Right atrium auricular region (tissue), 2 donors: ENCODE measurements around the gene HDGFL2. TPM values are rescaled to one million over a fixed set of nuclear protein-coding genes. Genes with fewer than 3 reads are reported as not detected.
"Not testable (repeated sequence)": the region's sequence is repeated elsewhere in the genome, so short reads cannot be mapped to it uniquely, and the experiment has no call there.

Source experiments
- DNase-seq: peaks from one replicate; pipeline ENCODE4 v3.0.0-alpha.2; 2019; ENCODE audit warnings: low spot score
- H3K27ac ChIP-seq, 2 donors: fragments of 200-600 bp; sonication (generic); 1 replicate in 1 of 2; 2 replicates in 1 of 2; pipeline ENCODE4 v1.5.1; 2016 to 2019
- H3K27me3 ChIP-seq, 2 donors: fragments of 200-600 bp; sonication (generic); one replicate each; pipeline versions ENCODE4 v1.5.1 to v1.6.0; 2017 to 2019
- H3K36me3 ChIP-seq: fragments of 200-600 bp; sonication (generic); one replicate; pipeline ENCODE4 v1.5.1; 2016
- H3K4me1 ChIP-seq, 2 donors: fragments of 200-600 bp; sonication (generic); one replicate each; pipeline versions ENCODE4 v1.5.1 to v1.6.0; 2017 to 2019
- H3K4me3 ChIP-seq, 2 donors: fragments of 200-600 bp; sonication (generic); 1 replicate in 1 of 2; 2 replicates in 1 of 2; pipeline ENCODE4 v1.5.1; 2017 to 2019; ENCODE audit warnings: mild to moderate bottlenecking in 1 of 2, moderate library complexity in 1 of 2
- H3K9me3 ChIP-seq, 2 donors: fragments of 200-600 bp; sonication (generic); one replicate each; pipeline ENCODE4 v1.5.1; 2019
- total RNA-seq, 2 donors: library from RNA; depleted of rRNA; stranded (reverse); fragments of >200 nt; gene quantifications; one replicate each; pipeline ENCODE4 v1.1.0, GENCODE V29; 2016
- TF ChIP-seq, protein P1 (sequence below), 2 donors: fragments of 200-600 bp; sonication (generic); IDR thresholded peaks; one replicate each; pipeline ENCODE4 v1.5.1; 2019; ENCODE audit warnings: antibody characterized with exemption in 2 of 2

Gene HDGFL2
- total RNA-seq, 2 donors from 2014 or later = 18.3 to 24.8 TPM

DNA sequence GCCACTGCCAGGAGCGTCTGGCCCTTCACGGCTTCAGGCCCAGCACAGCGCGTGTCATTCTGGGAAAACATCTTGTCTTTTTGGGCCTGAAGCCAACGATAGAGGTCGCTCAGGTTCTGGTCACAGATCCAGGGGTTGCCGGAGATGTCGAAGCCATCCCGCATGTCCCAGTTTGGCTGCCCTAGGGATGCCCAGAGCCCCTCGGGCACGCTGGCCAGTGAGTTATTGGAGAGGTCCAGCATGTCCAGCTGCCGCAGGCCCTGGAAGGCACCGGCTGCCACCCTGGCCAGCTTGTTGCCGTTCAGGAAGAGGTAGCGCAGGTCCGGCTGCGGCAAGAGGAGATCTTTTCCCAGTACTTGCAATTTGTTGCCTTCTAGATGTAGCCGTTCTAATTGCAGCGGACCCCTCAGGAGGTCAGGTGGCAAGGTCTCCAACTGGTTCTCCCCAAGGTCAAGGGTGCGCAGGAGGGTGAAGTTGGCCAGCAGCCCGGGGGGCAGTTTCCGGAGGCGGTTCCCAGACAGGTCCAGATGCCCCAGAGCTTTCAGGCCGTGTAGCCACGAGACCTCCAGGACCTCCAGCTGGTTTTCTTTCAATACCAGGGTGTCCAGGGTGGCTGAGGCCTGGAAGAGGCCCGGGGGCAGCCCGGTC lies 66.0 kb downstream of the HDGFL2 start:
- Histone ChIP-seq H3K27me3 (no peaks in the 10 kb centered on the region), H3K27ac (no peak overlapping the region), H3K9me3 (peaks cover 5 to 8% of the 10 kb centered on the region in 2 donors), H3K4me3 (no peak overlapping the region), H3K36me3 (no peaks in the 10 kb centered on the region), H3K4me1 (peaks cover 0 to 39% of the 10 kb centered on the region in 2 donors)
- TF ChIP-seq, protein P1, sequence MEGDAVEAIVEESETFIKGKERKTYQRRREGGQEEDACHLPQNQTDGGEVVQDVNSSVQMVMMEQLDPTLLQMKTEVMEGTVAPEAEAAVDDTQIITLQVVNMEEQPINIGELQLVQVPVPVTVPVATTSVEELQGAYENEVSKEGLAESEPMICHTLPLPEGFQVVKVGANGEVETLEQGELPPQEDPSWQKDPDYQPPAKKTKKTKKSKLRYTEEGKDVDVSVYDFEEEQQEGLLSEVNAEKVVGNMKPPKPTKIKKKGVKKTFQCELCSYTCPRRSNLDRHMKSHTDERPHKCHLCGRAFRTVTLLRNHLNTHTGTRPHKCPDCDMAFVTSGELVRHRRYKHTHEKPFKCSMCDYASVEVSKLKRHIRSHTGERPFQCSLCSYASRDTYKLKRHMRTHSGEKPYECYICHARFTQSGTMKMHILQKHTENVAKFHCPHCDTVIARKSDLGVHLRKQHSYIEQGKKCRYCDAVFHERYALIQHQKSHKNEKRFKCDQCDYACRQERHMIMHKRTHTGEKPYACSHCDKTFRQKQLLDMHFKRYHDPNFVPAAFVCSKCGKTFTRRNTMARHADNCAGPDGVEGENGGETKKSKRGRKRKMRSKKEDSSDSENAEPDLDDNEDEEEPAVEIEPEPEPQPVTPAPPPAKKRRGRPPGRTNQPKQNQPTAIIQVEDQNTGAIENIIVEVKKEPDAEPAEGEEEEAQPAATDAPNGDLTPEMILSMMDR (IDR thresholded peaks at IDR 0.05) = no peak
- DNase-seq = no peak

DNA sequence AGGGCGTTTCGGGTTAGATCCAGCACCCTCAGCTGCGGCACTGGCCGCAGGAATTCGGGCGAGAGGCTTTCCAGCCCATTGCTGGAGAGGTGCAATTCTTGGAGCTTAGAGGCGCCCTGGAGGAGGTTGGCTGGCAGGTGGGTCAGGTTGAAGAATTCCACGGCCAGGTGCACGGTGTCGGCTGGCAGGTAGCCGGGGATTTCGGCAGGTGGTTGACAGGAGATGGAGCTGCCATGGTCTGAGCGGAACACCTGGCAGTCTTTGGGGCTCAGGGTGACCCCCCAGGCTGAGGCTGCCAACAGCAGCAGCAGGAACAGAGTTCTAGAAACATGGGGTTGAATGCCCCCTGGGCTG lies 66.5 kb downstream of the HDGFL2 start:
- Histone ChIP-seq H3K27me3 (no peaks in the 10 kb centered on the region), H3K4me1 (peaks cover 0 to 39% of the 10 kb centered on the region in 2 donors), H3K36me3 (no peaks in the 10 kb centered on the region), H3K4me3 (no peak overlapping the region), H3K9me3 (peaks cover 5 to 8% of the 10 kb centered on the region in 2 donors), H3K27ac (no peak overlapping the region)
- TF ChIP-seq, protein P1 (IDR thresholded peaks at IDR 0.05) = no peak
- no peak for DNase-seq

DNA sequence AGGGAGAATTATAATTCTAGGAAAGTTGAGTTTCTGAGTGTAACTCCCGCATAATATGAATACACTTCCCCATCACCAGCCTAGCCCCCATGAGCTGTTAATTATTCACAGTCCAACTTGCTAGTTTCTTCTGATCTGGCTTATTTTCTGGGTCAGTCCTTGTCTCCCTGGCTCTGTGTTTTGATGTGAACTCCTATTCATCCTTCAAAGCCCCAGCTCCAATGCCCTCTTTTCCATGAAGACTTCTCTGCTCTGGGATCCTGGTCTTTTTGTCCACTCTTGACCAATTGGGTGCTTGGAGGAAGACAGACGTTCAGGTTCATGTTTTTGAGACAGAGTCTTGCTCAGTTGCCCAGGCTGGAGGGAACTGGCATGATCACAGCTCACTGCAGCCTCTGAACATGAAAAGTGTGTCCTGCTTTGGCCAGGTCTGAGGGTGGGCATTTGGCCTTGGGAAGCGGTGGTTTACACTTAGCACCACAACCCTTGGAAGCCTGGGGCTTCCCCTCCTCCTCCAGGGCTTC lies 67.1 kb downstream of the HDGFL2 start:
- Histone ChIP-seq H3K4me1 (peaks cover 0 to 33% of the 10 kb centered on the region in 2 donors), H3K9me3 (peaks cover 5 to 8% of the 10 kb centered on the region in 2 donors), H3K27me3 (no peaks in the 10 kb centered on the region), H3K36me3 (no peaks in the 10 kb centered on the region), H3K27ac (no peak overlapping the region), H3K4me3 (no peak overlapping the region)
- DNase-seq = no peak
- TF ChIP-seq, protein P1 (IDR thresholded peaks at IDR 0.05) = no peak

DNA sequence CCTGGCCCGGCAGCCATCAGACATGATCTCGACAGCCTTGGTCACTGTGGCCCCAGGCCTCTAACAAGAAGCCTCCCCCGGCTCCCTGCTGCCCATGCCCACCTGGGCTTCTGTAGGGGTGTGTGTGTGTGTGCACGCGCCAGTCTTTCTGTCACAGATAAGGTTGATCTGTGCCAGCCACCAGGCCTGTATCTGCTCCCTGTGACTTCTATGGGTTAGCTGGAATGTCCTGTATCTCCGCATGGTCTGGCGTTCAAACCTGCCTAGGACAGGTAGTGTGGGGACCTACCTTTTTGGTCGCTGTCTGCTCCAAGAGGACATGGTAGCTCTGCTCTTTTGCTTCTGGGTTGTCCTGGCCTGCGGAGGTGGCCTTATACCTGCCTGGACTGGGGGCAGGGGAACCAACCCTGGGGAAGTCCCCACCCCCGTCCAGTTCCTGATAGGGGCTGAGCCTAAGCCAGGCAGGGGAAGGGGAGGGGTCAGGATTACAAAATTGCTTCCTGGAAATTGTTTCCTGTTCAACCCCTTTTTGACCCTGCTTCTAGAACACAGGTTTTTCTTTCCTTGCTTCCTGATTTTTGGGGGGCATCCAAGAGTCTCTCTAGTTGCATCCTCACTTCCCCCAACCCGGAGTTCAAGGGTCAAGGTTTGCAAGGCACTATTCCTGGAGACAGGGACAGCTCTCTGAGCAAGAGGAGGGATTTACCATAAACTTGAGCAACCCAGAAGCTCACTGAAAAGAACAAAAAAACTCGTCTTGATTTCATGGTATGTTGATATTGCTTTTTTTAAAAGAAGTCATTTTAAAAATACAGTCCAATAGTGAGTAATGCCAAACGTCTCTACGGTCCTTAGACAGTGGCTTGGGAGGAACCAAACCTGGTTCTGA lies 67.8 kb downstream of the HDGFL2 start, which contains the start of gene LRG1:
Gene LRG1, minus strand, starts transcription at position 344 of the 889 bp plus-strand sequence. Its CDS starts 23 bp downstream, at position 321.
- Histone ChIP-seq H3K4me3 (no peak within 1 kb of the TSS), H3K27me3 (no peaks in the 10 kb centered on the region), H3K9me3 (peaks cover 5 to 8% of the 10 kb centered on the region in 2 donors), H3K4me1 (peaks cover 0 to 26% of the 10 kb centered on the region in 2 donors), H3K27ac (no peak within 1 kb of the TSS), H3K36me3 (no peaks in the 10 kb centered on the region)
- DNase-seq = no peak
- TF ChIP-seq, protein P1 (IDR thresholded peaks at IDR 0.05) = no peak

DNA sequence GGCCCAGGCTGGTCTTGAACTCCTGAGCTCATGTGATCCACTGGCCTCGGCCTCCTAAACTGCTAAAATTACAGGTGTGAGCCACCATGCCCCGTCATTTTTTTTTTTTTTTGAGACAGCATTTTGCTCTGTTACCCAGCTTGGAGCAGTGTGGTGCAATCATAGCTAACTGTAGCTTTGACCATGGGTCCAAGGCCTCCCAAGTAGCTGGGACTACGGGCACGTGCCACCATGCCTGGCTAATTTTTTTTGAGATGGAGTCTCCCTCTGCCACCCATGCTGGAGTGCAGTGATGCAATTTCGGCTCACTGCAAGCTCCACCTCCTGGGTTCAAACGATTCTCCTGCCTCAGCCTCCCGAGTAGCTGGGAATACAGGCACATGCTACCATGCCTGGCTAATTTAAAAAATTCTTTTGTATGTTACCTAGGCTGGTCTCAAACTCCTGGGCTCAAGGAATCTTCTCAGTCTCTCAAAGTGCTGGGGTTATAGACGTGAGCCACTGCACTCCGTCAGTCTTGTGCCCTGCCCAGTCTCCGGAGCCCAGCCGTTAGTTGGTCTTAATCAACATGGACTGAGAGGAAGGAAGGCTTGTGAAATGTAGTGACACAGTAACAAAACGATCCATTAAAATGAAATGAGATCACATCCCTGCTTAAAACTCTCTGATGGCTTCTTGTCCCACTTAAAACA lies 69.2 kb downstream of the HDGFL2 start:
- peaks cover 5 to 8% of the 10 kb centered on the region in 2 donors for H3K9me3 ChIP-seq
- no peaks in the 10 kb centered on the region for H3K27me3 ChIP-seq
- H3K36me3 ChIP-seq = no peaks in the 10 kb centered on the region
- DNase-seq = no peak
- no peak overlapping the region for H3K27ac ChIP-seq
- TF ChIP-seq, protein P1 (IDR thresholded peaks at IDR 0.05) = no peak
- H3K4me1 ChIP-seq = peaks cover 0 to 14% of the 10 kb centered on the region in 2 donors
- H3K4me3 ChIP-seq = no peak overlapping the region

DNA sequence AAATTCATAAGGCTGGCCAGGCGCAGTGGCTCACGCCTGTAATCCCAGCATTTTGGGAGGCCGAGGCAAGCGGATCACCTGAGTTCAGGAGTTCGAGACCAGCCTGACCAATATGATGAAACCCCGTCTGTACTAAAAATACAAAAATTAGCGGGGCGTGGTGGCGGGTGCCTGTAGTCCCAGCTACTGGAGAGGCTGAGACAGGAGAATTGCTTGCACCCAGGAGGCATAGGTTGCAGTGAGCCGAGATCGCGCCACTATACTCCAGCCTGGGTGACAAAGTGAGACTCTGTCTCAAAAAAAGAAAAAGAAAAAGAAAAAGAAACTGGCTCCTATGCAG lies 69.7 kb downstream of the HDGFL2 start:
- not testable (repeated sequence) for H3K27me3 ChIP-seq, H3K27ac ChIP-seq, H3K4me3 ChIP-seq, H3K36me3 ChIP-seq, H3K4me1 ChIP-seq, DNase-seq, H3K9me3 ChIP-seq
